HepG2 (cell line): ENCODE measurements around the gene LTC4S. TPM values are rescaled to one million over a fixed set of nuclear protein-coding genes. Genes with fewer than 3 reads are reported as not detected.

ENCODE experiments used
- ATAC-seq: fragments of 200-7000 bp; cut with Tn5 transposase; 3 replicates; pipeline ENCODE4 v1.9.1; 2020; ENCODE audit warnings: mild to moderate bottlenecking, moderate library complexity
- BruUV-seq: library from RNA; stranded (reverse); fragments of 400-500 nt; replicated peaks from 2 replicates; lab custom pipeline; 2021; lab: Mats Ljungman, UMichigan
- CTCF ChIA-PET: fragments of 300-600 bp; formaldehyde crosslinking; extraction: SDS; loops from one replicate; lab custom pipeline; 2021; ENCODE audit warnings: low total read pairs, inconsistent platforms, low intra/inter-chr PET ratio; lab: Yijun Ruan, JAX
- POLR2A ChIA-PET: fragments of 350-600 bp; sonication (Branson Sonifier 250); formaldehyde crosslinking; loops from one replicate; lab custom pipeline; 2020; ENCODE audit warnings: antibody characterized with exemption, inconsistent platforms; lab: Yijun Ruan, JAX
- DNase-seq: peaks from one replicate; pipeline ENCODE4 v3.0.0-alpha.2; 2015; ENCODE audit warnings: low spot score
- FAIRE-seq: peaks from 3 replicates; lab custom pipeline; 2011; peaks lifted over from hg19 to GRCh38; lab: Jason Lieb, UNC
- H2AFZ ChIP-seq: one replicate; pipeline ENCODE4 v1.6.1; 2011; ENCODE audit warnings: low read length, inconsistent platforms
- H3K27ac ChIP-seq: fragments of 300-600 bp; 3 replicates; pipeline ENCODE4 v1.8.0; 2011; ENCODE audit warnings: mixed run types, mild to moderate bottlenecking, mixed read lengths, low read length, inconsistent platforms; ENCODE audit not compliant: insufficient read depth; ENCODE audit errors: extremely low read length
- H3K27me3 ChIP-seq, 2 experiments: fragments of 200-600 bp in 1 of 2; 2 replicates in 1 of 2; 3 replicates in 1 of 2; pipeline versions ENCODE4 v1.6.0 to v1.8.0; 2011; ENCODE audit warnings: low read length in 2 of 2, mild to moderate bottlenecking in 2 of 2, moderate library complexity in 2 of 2, inconsistent platforms in 1 of 2; ENCODE audit not compliant: insufficient read depth in 2 of 2, control insufficient read depth in 1 of 2
- H3K36me3 ChIP-seq, 2 experiments: fragments of 200-600 bp in 1 of 2; replicated peaks in 1 of 2; 2 replicates in 1 of 2; 3 replicates in 1 of 2; pipeline versions ENCODE4 v1.5.1 to v1.8.0; 2011; ENCODE audit warnings: low read length in 2 of 2, inconsistent platforms in 1 of 2; ENCODE audit not compliant: insufficient read depth in 2 of 2, control insufficient read depth in 1 of 2
- H3K4me1 ChIP-seq: 2 replicates; pipeline ENCODE4 v1.5.1; 2012; ENCODE audit warnings: low read length, inconsistent platforms; ENCODE audit not compliant: insufficient read depth
- H3K4me2 ChIP-seq: 2 replicates; pipeline ENCODE4 v1.6.0; 2011; ENCODE audit warnings: low read depth, low read length, inconsistent platforms
- H3K4me3 ChIP-seq, 3 experiments: fragments of 200-600 bp in 1 of 3; sonication (generic), shearing (Covaris generic) in 1 of 3; replicated peaks in 1 of 3; 2 replicates each; pipeline ENCODE4 v1.5.1; 2011 to 2016; ENCODE audit warnings: low read length in 3 of 3, inconsistent platforms in 2 of 3, low read depth in 2 of 3, mild to moderate bottlenecking in 2 of 3, control low read depth in 1 of 3, mixed read lengths in 1 of 3; ENCODE audit not compliant: insufficient read depth in 1 of 3
- H3K79me2 ChIP-seq: one replicate; pipeline ENCODE4 v1.6.1; 2011; ENCODE audit warnings: low read length, inconsistent platforms; ENCODE audit not compliant: insufficient read depth
- H3K9ac ChIP-seq: 2 replicates; pipeline ENCODE4 v1.6.0; 2011; ENCODE audit warnings: mild to moderate bottlenecking, low read depth, low read length, inconsistent platforms; ENCODE audit not compliant: insufficient read depth
- H3K9me3 ChIP-seq: 2 replicates; pipeline ENCODE4 v1.5.1; 2012; ENCODE audit warnings: mild to moderate bottlenecking, low read length
- H4K20me1 ChIP-seq: 2 replicates; pipeline ENCODE4 v1.6.0; 2011; ENCODE audit warnings: inconsistent platforms, mild to moderate bottlenecking, low read length, moderate library complexity; ENCODE audit not compliant: insufficient read depth
- AGO2 ChIP-seq: fragments of 200-400 bp; formaldehyde crosslinking; optimal IDR thresholded peaks from 2 replicates; pipeline ENCODE3; 2017; ENCODE audit warnings: mild to moderate bottlenecking, low read depth, low read length, moderate library complexity
- CHD4 ChIP-seq: fragments of 200-600 bp; sonication (generic); IDR thresholded peaks from 2 replicates; pipeline ENCODE4 v1.7.0; 2017; ENCODE audit warnings: mild to moderate bottlenecking, low read length, borderline replicate concordance
- JARID2 ChIP-seq: sonication (generic); formaldehyde crosslinking; IDR thresholded peaks from 2 replicates; pipeline ENCODE4 v1.8.1; 2023; ENCODE audit warnings: missing genetic modification reagents, inconsistent platforms; ENCODE audit not compliant: insufficient replicate concordance
- NCOA1 ChIP-seq: sonication (generic); formaldehyde crosslinking; IDR thresholded peaks from 2 replicates; pipeline ENCODE4 v1.9.0; 2021; ENCODE audit warnings: missing genetic modification reagents
- SRSF1 ChIP-seq: fragments of 200-400 bp; formaldehyde crosslinking; optimal IDR thresholded peaks from 2 replicates; pipeline ENCODE3; 2017; ENCODE audit warnings: mild to moderate bottlenecking, low read depth, low read length, moderate library complexity
- TEAD3 ChIP-seq: optimal IDR thresholded peaks from 2 replicates; pipeline ENCODE3; 2016; ENCODE audit warnings: borderline replicate concordance
- ZC3H4 ChIP-seq: sonication (generic); formaldehyde crosslinking; IDR thresholded peaks from 2 replicates; pipeline ENCODE4 v1.4.0; 2020; ENCODE audit warnings: missing genetic modification reagents, borderline replicate concordance
- ZFP82 ChIP-seq: sonication (generic); formaldehyde crosslinking; IDR thresholded peaks from 2 replicates; pipeline ENCODE4 v1.5.1; 2020; ENCODE audit warnings: mild to moderate bottlenecking, missing genetic modification reagents, borderline replicate concordance
- ZNF136 ChIP-seq: sonication (generic); formaldehyde crosslinking; IDR thresholded peaks from 2 replicates; pipeline ENCODE4 v1.8.1; 2022; ENCODE audit warnings: low read depth, mild to moderate bottlenecking, moderate library complexity, missing genetic modification reagents
- ZNF326 ChIP-seq: sonication (generic); formaldehyde crosslinking; IDR thresholded peaks from 2 replicates; pipeline ENCODE4 v1.4.0; 2020; ENCODE audit warnings: missing genetic modification reagents, borderline replicate concordance
- ZNF33B ChIP-seq: sonication (generic); formaldehyde crosslinking; IDR thresholded peaks from 2 replicates; pipeline ENCODE4 v1.5.1; 2020; ENCODE audit warnings: mild to moderate bottlenecking, missing genetic modification reagents
- ZNF672 ChIP-seq: sonication (generic); formaldehyde crosslinking; IDR thresholded peaks from 2 replicates; pipeline ENCODE4 v1.8.1; 2022; ENCODE audit warnings: missing genetic modification reagents
- ZNF746 ChIP-seq: sonication (generic); formaldehyde crosslinking; IDR thresholded peaks from 2 replicates; pipeline ENCODE4 v1.8.0; 2022; ENCODE audit warnings: mild to moderate bottlenecking, missing genetic modification reagents
- ZNF816 ChIP-seq: sonication (generic); formaldehyde crosslinking; IDR thresholded peaks from 2 replicates; pipeline ENCODE4 v1.8.0; 2022; ENCODE audit warnings: missing genetic modification reagents, mild to moderate bottlenecking, borderline replicate concordance
- ZNF850 ChIP-seq: sonication (generic); formaldehyde crosslinking; conservative IDR thresholded peaks from 2 replicates; pipeline ENCODE4 v1.9.0; 2021; ENCODE audit warnings: mild to moderate bottlenecking, missing genetic modification reagents
- ZNF878 ChIP-seq: sonication (generic); formaldehyde crosslinking; IDR thresholded peaks from 2 replicates; pipeline ENCODE4 v1.8.1; 2023; ENCODE audit warnings: mild to moderate bottlenecking, missing genetic modification reagents, moderate library complexity
- ZSCAN21 ChIP-seq: sonication (generic); formaldehyde crosslinking; IDR thresholded peaks from 2 replicates; pipeline ENCODE4 v1.8.0; 2022; ENCODE audit warnings: mild to moderate bottlenecking, missing genetic modification reagents, moderate library complexity, borderline replicate concordance
- ZSCAN29 ChIP-seq: sonication (generic); formaldehyde crosslinking; conservative IDR thresholded peaks from 2 replicates; pipeline ENCODE4 v1.4.0; 2020; ENCODE audit warnings: mild to moderate bottlenecking, missing genetic modification reagents
- WGBS: methylation state at CpG from one replicate; pipeline ENCODE4 v1.1.6; 2017; ENCODE audit warnings: low lambda C conversion rate; 5-methylcytosine and 5-hydroxymethylcytosine counted together
- in situ Hi-C: cut with HindIII; loops from 2 replicates; pipeline ENCODE4 v1.10.0; 2017; ENCODE audit warnings: low pct_unique_long_range_greater_than_20kb; ENCODE audit not compliant: extremely low pct_ligation_motif_present
- intact Hi-C: fragments of 100-400 bp; cut with micrococcal nuclease; formaldehyde crosslinking; loops from one replicate; pipeline ENCODE4 v1.10.0; 2022; ENCODE audit not compliant: unreplicated experiment
- polyA plus RNA-seq, 8 experiments: library from polyadenylated mRNA; depleted of rRNA in 3 of 8; stranded (reverse) in 7 of 8; unstranded in 1 of 8; fragments of >200 nt; fragmentation: Illumina TruSeq in 4 of 8; extraction: Trizol in 4 of 8; gene quantifications; 2 replicates each; pipeline versions ENCODE4 v1.2.1 to v1.2.3, GENCODE V29; 2011 to 2016; ENCODE audit warnings: low read depth in 4 of 8, missing spikeins in 1 of 8, mixed read lengths in 1 of 8; ENCODE audit not compliant: insufficient read depth in 1 of 8
- total RNA-seq, 5 experiments: library from RNA; depleted of rRNA; stranded (reverse); fragments of >200 nt; fragmentation: Illumina TruSeq; extraction: Trizol; gene quantifications; 2 replicates each; pipeline ENCODE4 v1.2.3, GENCODE V29; 2016; ENCODE audit warnings: low read depth in 1 of 5
- TF ChIP-seq, protein P1 (sequence below): sonication (generic); formaldehyde crosslinking; IDR thresholded peaks from 2 replicates; pipeline ENCODE4 v1.8.0; 2023; ENCODE audit warnings: mild to moderate bottlenecking, missing genetic modification reagents
- TF ChIP-seq, protein P2 (sequence below): sonication (generic); formaldehyde crosslinking; conservative IDR thresholded peaks from 2 replicates; pipeline ENCODE4 v1.4.0; 2020; ENCODE audit warnings: missing genetic modification reagents

Gene LTC4S
- total and polyA plus RNA-seq, 2 of the 13 experiments (the other 11 are each of a cell fraction or from before 2014, with no cell fraction given): 0.35 TPM; not detected in 1

DNA sequence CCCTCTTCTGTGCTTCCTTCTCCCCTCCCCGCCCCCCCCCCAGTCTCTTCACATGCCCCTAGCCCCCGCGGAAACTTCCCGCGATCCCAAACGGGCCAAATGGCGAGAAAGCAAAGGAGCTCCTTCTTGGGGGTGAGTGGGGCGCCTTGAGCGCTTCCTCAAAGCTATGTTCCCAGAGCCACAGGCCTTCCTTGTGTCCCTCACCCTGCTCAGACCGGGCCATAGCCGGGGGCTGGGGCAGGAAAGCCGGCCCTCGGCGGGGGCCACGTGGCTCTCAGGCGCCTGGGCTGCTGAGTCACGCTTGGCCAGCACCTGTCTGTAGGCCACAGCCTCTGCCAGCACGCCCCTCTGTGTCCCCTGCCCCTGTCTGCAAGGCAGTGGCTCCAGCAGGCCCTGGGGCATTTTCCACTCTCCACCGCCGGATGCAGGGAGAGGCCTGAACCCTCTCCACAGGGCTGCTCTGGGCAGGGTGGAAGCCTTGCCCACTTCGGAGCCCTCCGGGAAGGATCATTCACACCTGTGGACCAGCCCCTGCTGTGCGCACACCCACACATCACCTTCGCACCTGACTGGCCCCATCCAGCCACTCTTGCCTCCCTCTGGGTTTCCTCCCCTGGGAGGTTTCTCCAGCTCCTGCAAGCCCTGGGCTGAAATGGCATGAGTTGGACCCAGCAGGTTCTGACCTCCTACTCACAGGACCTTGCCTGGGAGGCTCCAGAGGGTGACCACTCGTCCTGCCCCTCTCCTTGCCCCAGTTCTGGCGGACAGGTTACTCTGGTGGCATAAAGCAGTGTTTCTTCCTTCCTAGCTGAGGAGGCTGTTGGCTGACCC, 25.7 kb downstream of the LTC4S start (continued):
- 0 out of 2 replicates have a peak, but pooled peaks have one; percentile 12 for TF ChIP-seq CHD4

DNA sequence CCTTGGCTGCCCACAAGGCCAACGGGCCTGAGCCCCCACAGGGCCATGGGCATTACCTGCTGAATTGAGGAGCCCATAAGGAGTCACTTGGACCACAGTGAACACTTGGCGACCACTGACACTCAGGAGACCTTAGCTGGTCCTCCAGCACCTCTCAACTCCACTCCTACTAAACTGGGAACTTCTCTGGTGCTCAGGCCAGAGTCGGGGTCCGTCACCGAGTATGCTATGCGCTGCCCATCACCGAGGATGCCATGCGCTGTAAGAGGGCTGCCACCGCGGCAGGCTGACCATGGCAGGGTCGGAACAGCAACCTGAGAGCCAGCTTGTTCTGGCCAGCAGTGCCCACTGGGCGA, 26.3 kb downstream of the LTC4S start:
- H3K9ac ChIP-seq: peak overlapping the region; percentile 100
- H2AFZ ChIP-seq: no peak overlapping the region
- peaks cover 37% of the 10 kb centered on the region for H4K20me1 ChIP-seq
- ChIA-PET POLR2A (interaction anchor here (0.6 to 5.3 kb wide), 13 partner anchors 9 to 197 kb away, joined by 3 to 115 read pairs (median 6); partner anchors contain the start of genes CBY3, HNRNPH1 and MGAT4B), CTCF (no interaction called here)
- intact Hi-C loops: no loop called here
- peaks cover 14 to 16% of the 10 kb centered on the region in 2 experiments; a peak in 4 of 5 replicates for H3K36me3 ChIP-seq
- no peaks in the 10 kb centered on the region for H3K9me3 ChIP-seq
- H3K79me2 ChIP-seq: peaks cover 44% of the 10 kb centered on the region
- peak overlapping the region; percentile 36 to 99 (median 97); a peak in 5 of 6 replicates for H3K4me3 ChIP-seq
- peak; percentile 4 for ATAC-seq
- 29% methylated on average over 7 of the region's 12 CpGs for WGBS
- no peak for FAIRE-seq
- no peaks in the 10 kb centered on the region for H3K27me3 ChIP-seq
- peak overlapping the region; percentile 99 for H3K27ac ChIP-seq
- H3K4me1 ChIP-seq: peaks cover 64% of the 10 kb centered on the region
- TSS peak; percentile 75 for BruUV-seq
- no peak for DNase-seq
- peak overlapping the region; percentile 92 for H3K4me2 ChIP-seq
- in situ Hi-C loops: no loop called here
- peak; percentile 94; the same call in 1 of the 2 replicates for TF ChIP-seq ZC3H4 (CRISPR knock-in tag)
- TF ChIP-seq, protein P1, sequence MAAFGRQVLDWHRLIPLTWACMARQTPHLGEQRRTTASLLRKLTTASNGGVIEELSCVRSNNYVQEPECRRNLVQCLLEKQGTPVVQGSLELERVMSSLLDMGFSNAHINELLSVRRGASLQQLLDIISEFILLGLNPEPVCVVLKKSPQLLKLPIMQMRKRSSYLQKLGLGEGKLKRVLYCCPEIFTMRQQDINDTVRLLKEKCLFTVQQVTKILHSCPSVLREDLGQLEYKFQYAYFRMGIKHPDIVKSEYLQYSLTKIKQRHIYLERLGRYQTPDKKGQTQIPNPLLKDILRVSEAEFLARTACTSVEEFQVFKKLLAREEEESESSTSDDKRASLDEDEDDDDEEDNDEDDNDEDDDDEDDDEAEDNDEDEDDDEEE (CRISPR knock-in tag): peak; percentile 32; the same call in 1 of the 2 replicates
- 0 out of 2 replicates have a peak, but pooled peaks have one; percentile 45 for TF ChIP-seq ZNF326 (CRISPR knock-in tag)
- peak; percentile 12; the same call in 1 of the 2 replicates for TF ChIP-seq NCOA1 (CRISPR knock-in tag)
- TF ChIP-seq ZNF136 (CRISPR knock-in tag): 0 out of 2 replicates have a peak, but pooled peaks have one; percentile 8
- TF ChIP-seq ZNF816 (CRISPR knock-in tag): 0 out of 2 replicates have a peak, but pooled peaks have one; percentile 5
- TF ChIP-seq ZNF746 (CRISPR knock-in tag): no peak
- TF ChIP-seq ZNF850 (CRISPR knock-in tag): 0 out of 2 replicates have a peak, but pooled peaks have one; percentile 14
- peak; percentile 61 for TF ChIP-seq AGO2
- peak; percentile 56 for TF ChIP-seq SRSF1
- TF ChIP-seq ZNF878 (CRISPR knock-in tag): 0 out of 2 replicates have a peak, but pooled peaks have one; percentile 37
- TF ChIP-seq ZFP82 (CRISPR knock-in tag): 0 out of 2 replicates have a peak, but pooled peaks have one; percentile 16
- TF ChIP-seq ZSCAN29 (CRISPR knock-in tag): 0 out of 2 replicates have a peak, but pooled peaks have one; percentile 20
- TF ChIP-seq, protein P2, sequence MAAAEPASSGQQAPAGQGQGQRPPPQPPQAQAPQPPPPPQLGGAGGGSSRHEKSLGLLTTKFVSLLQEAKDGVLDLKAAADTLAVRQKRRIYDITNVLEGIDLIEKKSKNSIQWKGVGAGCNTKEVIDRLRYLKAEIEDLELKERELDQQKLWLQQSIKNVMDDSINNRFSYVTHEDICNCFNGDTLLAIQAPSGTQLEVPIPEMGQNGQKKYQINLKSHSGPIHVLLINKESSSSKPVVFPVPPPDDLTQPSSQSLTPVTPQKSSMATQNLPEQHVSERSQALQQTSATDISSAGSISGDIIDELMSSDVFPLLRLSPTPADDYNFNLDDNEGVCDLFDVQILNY (CRISPR knock-in tag): 0 out of 2 replicates have a peak, but pooled peaks have one; percentile 7
- TF ChIP-seq JARID2: no peak
- peak; percentile 12; the same call in 1 of the 2 replicates for TF ChIP-seq ZSCAN21
- TF ChIP-seq ZNF33B (CRISPR knock-in tag): 0 out of 2 replicates have a peak, but pooled peaks have one; percentile 22
- no peak for TF ChIP-seq ZNF672 (CRISPR knock-in tag)
- no peak for TF ChIP-seq TEAD3 (CRISPR knock-in tag)
